Activated CD8-positive, alpha-beta memory T cell treated with anti-CD3 and anti-CD28 coated beads for 36 hours (primary cell): ENCODE measurements around the gene MTA1. TPM values are rescaled to one million over a fixed set of nuclear protein-coding genes. Genes with fewer than 3 reads are reported as not detected.

Experiments used
- CTCF ChIA-PET: fragments of 350-600 bp; sonication (Branson Sonifier 250); formaldehyde crosslinking; loops from one replicate; lab custom pipeline; 2021; ENCODE audit warnings: antibody characterized with exemption; lab: Charles Lee
- POLR2A ChIA-PET: fragments of 350-600 bp; sonication (Branson Sonifier 250); formaldehyde crosslinking; loops from one replicate; lab custom pipeline; 2021; ENCODE audit warnings: antibody characterized with exemption; lab: Charles Lee
- total RNA-seq, 2 experiments: library from RNA; stranded (reverse); gene quantifications; one replicate each; pipeline ENCODE4 v1.2.3, GENCODE V29; 2021

MTA1 gene
- total RNA-seq, 2 experiments from 2014 or later = 147 to 156 TPM

GRCh38 chr14:105385698-105386365 lies 33.8 kb upstream of the MTA1 start:
- ChIA-PET POLR2A (no interaction called here), CTCF (no interaction called here)

GRCh38 chr14:105386581-105387529 lies 32.8 kb upstream of the MTA1 start:
- POLR2A ChIA-PET = no interaction called here
- CTCF ChIA-PET = no interaction called here

- ChIA-PET CTCF (no interaction called here), POLR2A (no interaction called here)
These were observed 32.1 kb upstream of the MTA1 start for GRCh38 chr14:105387530-105387922.

- POLR2A ChIA-PET = no interaction called here
- CTCF ChIA-PET = no interaction called here
These were observed 31.3 kb upstream of the MTA1 start for GRCh38 chr14:105388110-105388951.

GRCh38 chr14:105388976-105389375 lies 30.7 kb upstream of the MTA1 start:
- POLR2A ChIA-PET = no interaction called here
- CTCF ChIA-PET = interaction anchor here (1.4 kb wide), 1 partner anchor 18 kb away, joined by 3 read pairs; no protein-coding TSS in a partner anchor

- POLR2A ChIA-PET = no interaction called here
These were observed 30.1 kb upstream of the MTA1 start for GRCh38 chr14:105389534-105389933.

GRCh38 chr14:105389976-105390848 lies 29.4 kb upstream of the MTA1 start:
- POLR2A ChIA-PET = no interaction called here
- CTCF ChIA-PET = interaction anchor here (0.7 to 1.4 kb wide), 3 partner anchors 19 to 143 kb away, joined by 3 read pairs; no protein-coding TSS in a partner anchor

More at GRCh38 chr14:105389534-105389933, 30.1 kb upstream of the MTA1 start:
- CTCF ChIA-PET = interaction anchor here (1.1 to 1.4 kb wide), 2 partner anchors 19 to 29 kb away, joined by 3 read pairs; no protein-coding TSS in a partner anchor

- POLR2A ChIA-PET = interaction anchor here (0.6 kb wide), 1 partner anchor 558 kb away, joined by 5 read pairs; no protein-coding TSS in a partner anchor
These were observed 28.7 kb upstream of the MTA1 start for GRCh38 chr14:105390849-105391500.

GRCh38 chr14:105391541-105391940 lies 28.1 kb upstream of the MTA1 start:
- ChIA-PET POLR2A (interaction anchor here (0.6 kb wide), 1 partner anchor 559 kb away, joined by 5 read pairs; no protein-coding TSS in a partner anchor), CTCF (no interaction called here)

More at GRCh38 chr14:105390849-105391500, 28.7 kb upstream of the MTA1 start:
- CTCF ChIA-PET = no interaction called here

GRCh38 chr14:105392131-105393090 lies 27.2 kb upstream of the MTA1 start:
- CTCF ChIA-PET = interaction anchor here (0.6 kb wide), 1 partner anchor 566 kb away, joined by 3 read pairs; no protein-coding TSS in a partner anchor
- POLR2A ChIA-PET = no interaction called here

GRCh38 chr14:105393151-105393550 lies 26.5 kb upstream of the MTA1 start:
- POLR2A ChIA-PET = no interaction called here

GRCh38 chr14:105394714-105395537 lies 24.7 kb upstream of the MTA1 start:
- POLR2A ChIA-PET = no interaction called here
- CTCF ChIA-PET = no interaction called here

More at GRCh38 chr14:105393151-105393550, 26.5 kb upstream of the MTA1 start:
- CTCF ChIA-PET = no interaction called here

- CTCF ChIA-PET = no interaction called here
These were observed 24.1 kb upstream of the MTA1 start for GRCh38 chr14:105395538-105395854.

GRCh38 chr14:105397350-105397931 lies 22.2 kb upstream of the MTA1 start:
- ChIA-PET POLR2A (interaction anchor here (0.5 to 0.6 kb wide), 2 partner anchors 9 to 23 kb away, joined by 4 to 5 read pairs; no protein-coding TSS in a partner anchor), CTCF (interaction anchor here (1.0 to 2.7 kb wide), 3 partner anchors 36 to 131 kb away, joined by 3 to 8 read pairs (median 8); no protein-coding TSS in a partner anchor)

More at GRCh38 chr14:105395538-105395854, 24.1 kb upstream of the MTA1 start:
- POLR2A ChIA-PET = no interaction called here
